K562 (cell line): ENCODE results near the gene ZNF780A.

Experiments used
- BHLHE40 ChIP-seq: IDR thresholded peaks from 2 replicates; pipeline ENCODE4 v1.6.1; 2011; ENCODE audit warnings: low read length, improper control_type of control experiment
- ZKSCAN1 ChIP-seq: fragments of 150-350 bp; IDR thresholded peaks from 2 replicates; pipeline ENCODE4 v1.6.1; 2016; ENCODE audit warnings: low read depth, low read length
- TF ChIP-seq, protein P1 (sequence below), 3 experiments: IDR thresholded peaks in 2 of 3; conservative IDR thresholded peaks in 1 of 3; 2 replicates each; pipeline ENCODE4 v1.5.1; 2011 to 2012; ENCODE audit warnings: low read length in 3 of 3, mild to moderate bottlenecking in 3 of 3, control low read depth in 2 of 3, improper control_type of control experiment in 1 of 3, inconsistent platforms in 1 of 3, low read depth in 1 of 3, mixed read lengths in 1 of 3, moderate library complexity in 1 of 3; ENCODE audit not compliant: insufficient read depth in 2 of 3
- TF ChIP-seq, protein P2 (sequence below): fragments of 250-450 bp; sonication (Bioruptor Pico); IDR thresholded peaks from 2 replicates; pipeline ENCODE4 v1.4.0; 2020; ENCODE audit warnings: mild to moderate bottlenecking, moderate library complexity
- TF ChIP-seq, protein P3 (sequence below): fragments of 450-650 bp; IDR thresholded peaks from 2 replicates; pipeline ENCODE4 v1.6.1; 2018; ENCODE audit not compliant: partially characterized antibody

DNA sequence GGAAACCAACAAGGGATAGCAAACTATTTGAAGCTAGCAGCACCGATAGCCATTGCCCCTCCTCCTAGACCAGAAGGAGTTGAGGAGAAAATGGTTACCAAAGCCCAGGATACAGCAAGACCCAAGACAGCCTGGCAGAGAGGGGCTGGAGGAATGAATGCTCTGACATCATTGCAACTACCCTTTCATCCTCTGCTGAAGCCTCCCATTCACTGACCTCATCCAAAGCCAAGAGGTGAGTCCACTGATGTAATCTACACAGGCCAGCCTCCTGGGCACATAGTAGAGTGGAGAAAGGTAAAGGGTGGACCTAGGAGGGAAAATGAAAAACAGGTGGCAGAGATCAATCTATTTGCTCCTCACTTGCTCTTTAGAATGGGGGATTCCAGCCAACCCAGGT lies 42.7 kb upstream of the ZNF780A start:
- TF ChIP-seq, protein P1, sequence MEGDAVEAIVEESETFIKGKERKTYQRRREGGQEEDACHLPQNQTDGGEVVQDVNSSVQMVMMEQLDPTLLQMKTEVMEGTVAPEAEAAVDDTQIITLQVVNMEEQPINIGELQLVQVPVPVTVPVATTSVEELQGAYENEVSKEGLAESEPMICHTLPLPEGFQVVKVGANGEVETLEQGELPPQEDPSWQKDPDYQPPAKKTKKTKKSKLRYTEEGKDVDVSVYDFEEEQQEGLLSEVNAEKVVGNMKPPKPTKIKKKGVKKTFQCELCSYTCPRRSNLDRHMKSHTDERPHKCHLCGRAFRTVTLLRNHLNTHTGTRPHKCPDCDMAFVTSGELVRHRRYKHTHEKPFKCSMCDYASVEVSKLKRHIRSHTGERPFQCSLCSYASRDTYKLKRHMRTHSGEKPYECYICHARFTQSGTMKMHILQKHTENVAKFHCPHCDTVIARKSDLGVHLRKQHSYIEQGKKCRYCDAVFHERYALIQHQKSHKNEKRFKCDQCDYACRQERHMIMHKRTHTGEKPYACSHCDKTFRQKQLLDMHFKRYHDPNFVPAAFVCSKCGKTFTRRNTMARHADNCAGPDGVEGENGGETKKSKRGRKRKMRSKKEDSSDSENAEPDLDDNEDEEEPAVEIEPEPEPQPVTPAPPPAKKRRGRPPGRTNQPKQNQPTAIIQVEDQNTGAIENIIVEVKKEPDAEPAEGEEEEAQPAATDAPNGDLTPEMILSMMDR (IDR thresholded peaks at IDR 0.05 in 2 of 3, conservative IDR thresholded peaks at IDR 0.05 in 1 of 3; ENCODE audit: insufficient read depth in 2 of 3, low read depth in 1 of 3, low read length in 3 of 3): no peak
- TF ChIP-seq BHLHE40 (no peak), ZKSCAN1 (no peak)
- TF ChIP-seq, protein P2, sequence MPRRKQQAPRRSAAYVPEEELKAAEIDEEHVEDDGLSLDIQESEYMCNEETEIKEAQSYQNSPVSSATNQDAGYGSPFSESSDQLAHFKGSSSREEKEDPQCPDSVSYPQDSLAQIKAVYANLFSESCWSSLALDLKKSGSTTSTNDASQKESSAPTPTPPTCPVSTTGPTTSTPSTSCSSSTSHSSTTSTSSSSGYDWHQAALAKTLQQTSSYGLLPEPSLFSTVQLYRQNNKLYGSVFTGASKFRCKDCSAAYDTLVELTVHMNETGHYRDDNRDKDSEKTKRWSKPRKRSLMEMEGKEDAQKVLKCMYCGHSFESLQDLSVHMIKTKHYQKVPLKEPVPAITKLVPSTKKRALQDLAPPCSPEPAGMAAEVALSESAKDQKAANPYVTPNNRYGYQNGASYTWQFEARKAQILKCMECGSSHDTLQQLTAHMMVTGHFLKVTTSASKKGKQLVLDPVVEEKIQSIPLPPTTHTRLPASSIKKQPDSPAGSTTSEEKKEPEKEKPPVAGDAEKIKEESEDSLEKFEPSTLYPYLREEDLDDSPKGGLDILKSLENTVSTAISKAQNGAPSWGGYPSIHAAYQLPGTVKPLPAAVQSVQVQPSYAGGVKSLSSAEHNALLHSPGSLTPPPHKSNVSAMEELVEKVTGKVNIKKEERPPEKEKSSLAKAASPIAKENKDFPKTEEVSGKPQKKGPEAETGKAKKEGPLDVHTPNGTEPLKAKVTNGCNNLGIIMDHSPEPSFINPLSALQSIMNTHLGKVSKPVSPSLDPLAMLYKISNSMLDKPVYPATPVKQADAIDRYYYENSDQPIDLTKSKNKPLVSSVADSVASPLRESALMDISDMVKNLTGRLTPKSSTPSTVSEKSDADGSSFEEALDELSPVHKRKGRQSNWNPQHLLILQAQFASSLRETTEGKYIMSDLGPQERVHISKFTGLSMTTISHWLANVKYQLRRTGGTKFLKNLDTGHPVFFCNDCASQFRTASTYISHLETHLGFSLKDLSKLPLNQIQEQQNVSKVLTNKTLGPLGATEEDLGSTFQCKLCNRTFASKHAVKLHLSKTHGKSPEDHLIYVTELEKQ (CRISPR knock-in tag): no peak
- TF ChIP-seq, protein P3, sequence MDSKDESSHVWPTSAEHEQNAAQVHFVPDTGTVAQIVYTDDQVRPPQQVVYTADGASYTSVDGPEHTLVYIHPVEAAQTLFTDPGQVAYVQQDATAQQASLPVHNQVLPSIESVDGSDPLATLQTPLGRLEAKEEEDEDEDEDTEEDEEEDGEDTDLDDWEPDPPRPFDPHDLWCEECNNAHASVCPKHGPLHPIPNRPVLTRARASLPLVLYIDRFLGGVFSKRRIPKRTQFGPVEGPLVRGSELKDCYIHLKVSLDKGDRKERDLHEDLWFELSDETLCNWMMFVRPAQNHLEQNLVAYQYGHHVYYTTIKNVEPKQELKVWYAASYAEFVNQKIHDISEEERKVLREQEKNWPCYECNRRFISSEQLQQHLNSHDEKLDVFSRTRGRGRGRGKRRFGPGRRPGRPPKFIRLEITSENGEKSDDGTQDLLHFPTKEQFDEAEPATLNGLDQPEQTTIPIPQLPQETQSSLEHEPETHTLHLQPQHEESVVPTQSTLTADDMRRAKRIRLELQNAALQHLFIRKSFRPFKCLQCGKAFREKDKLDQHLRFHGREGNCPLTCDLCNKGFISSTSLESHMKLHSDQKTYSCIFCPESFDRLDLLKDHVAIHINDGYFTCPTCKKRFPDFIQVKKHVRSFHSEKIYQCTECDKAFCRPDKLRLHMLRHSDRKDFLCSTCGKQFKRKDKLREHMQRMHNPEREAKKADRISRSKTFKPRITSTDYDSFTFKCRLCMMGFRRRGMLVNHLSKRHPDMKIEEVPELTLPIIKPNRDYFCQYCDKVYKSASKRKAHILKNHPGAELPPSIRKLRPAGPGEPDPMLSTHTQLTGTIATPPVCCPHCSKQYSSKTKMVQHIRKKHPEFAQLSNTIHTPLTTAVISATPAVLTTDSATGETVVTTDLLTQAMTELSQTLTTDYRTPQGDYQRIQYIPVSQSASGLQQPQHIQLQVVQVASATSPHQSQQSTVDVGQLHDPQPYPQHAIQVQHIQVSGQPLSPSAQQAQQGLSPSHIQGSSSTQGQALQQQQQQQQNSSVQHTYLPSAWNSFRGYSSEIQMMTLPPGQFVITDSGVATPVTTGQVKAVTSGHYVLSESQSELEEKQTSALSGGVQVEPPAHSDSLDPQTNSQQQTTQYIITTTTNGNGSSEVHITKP: no peak
